GM12878 (cell line): Measurements from ENCODE around the gene GOLIM4. TPM values are rescaled to one million over a fixed set of nuclear protein-coding genes. Genes with fewer than 3 reads are reported as not detected.

Experiments used
- ATAC-seq: fragments of 200-7000 bp; cut with Tn5 transposase; 3 replicates; pipeline ENCODE4 v1.9.1; 2020; ENCODE audit warnings: mild to moderate bottlenecking, moderate library complexity
- BruUV-seq: library from RNA; stranded (reverse); fragments of 400-500 nt; replicated peaks from 2 replicates; lab custom pipeline; 2021; lab: Mats Ljungman, UMichigan
- CTCF ChIA-PET: fragments of 300-600 bp; sonication (Branson Sonifier 250); formaldehyde crosslinking; extraction: SDS; loops from one replicate; lab custom pipeline; 2021; ENCODE audit warnings: inconsistent platforms; lab: Yijun Ruan, JAX
- POLR2A ChIA-PET: fragments of 350-600 bp; formaldehyde crosslinking; extraction: SDS; loops from one replicate; lab custom pipeline; 2021; ENCODE audit warnings: inconsistent platforms; lab: Charles Lee
- RAD21 ChIA-PET: fragments of 300-600 bp; sonication (Branson Sonifier 250); formaldehyde crosslinking; loops from one replicate; lab custom pipeline; 2023; ENCODE audit warnings: antibody characterized with exemption; ENCODE audit not compliant: unreplicated experiment; lab: Charles Lee
- SMC1A ChIA-PET: fragments of 300-600 bp; sonication (Branson Sonifier 250); formaldehyde crosslinking; loops from one replicate; lab custom pipeline; 2023; ENCODE audit not compliant: unreplicated experiment, uncharacterized antibody; lab: Charles Lee
- DNase-seq: peaks from one replicate; pipeline ENCODE4 v3.0.0-alpha.2; 2011; ENCODE audit warnings: low read depth, low spot score
- FAIRE-seq: peaks from 3 replicates; lab custom pipeline; 2011; peaks lifted over from hg19 to GRCh38; lab: Jason Lieb, UNC
- H2AFZ ChIP-seq: 2 replicates; pipeline ENCODE4 v1.6.0; 2011; ENCODE audit warnings: low read depth, low read length, control low read depth; ENCODE audit not compliant: control insufficient read depth
- H3K27ac ChIP-seq: 2 replicates; pipeline ENCODE4 v1.5.1; 2011; ENCODE audit warnings: control low read depth; ENCODE audit not compliant: control insufficient read depth, insufficient read depth
- H3K27me3 ChIP-seq, 2 experiments: replicated peaks in 1 of 2; 2 replicates each; pipeline versions ENCODE4 v1.6.0 to v1.6.1; 2011; ENCODE audit warnings: low read length in 1 of 2; ENCODE audit not compliant: control insufficient read depth in 2 of 2, insufficient read depth in 2 of 2
- H3K36me3 ChIP-seq, 2 experiments: 2 replicates each; pipeline ENCODE4 v1.5.1; 2011; ENCODE audit warnings: low read length in 1 of 2; ENCODE audit not compliant: control insufficient read depth in 2 of 2, insufficient read depth in 2 of 2
- H3K4me1 ChIP-seq: 2 replicates; pipeline ENCODE4 v1.6.1; 2011; ENCODE audit warnings: mild to moderate bottlenecking, low read length, moderate library complexity, mixed read lengths; ENCODE audit not compliant: control insufficient read depth, insufficient read depth
- H3K4me2 ChIP-seq: 2 replicates; pipeline ENCODE4 v1.6.0; 2011; ENCODE audit warnings: control low read depth; ENCODE audit not compliant: control insufficient read depth, insufficient read depth
- H3K4me3 ChIP-seq: fragments of 200-600 bp; sonication (generic); 2 replicates; pipeline ENCODE4 v1.5.1; 2016
- H3K79me2 ChIP-seq: 2 replicates; pipeline ENCODE4 v1.6.0; 2011; ENCODE audit warnings: low read length; ENCODE audit not compliant: control insufficient read depth, insufficient read depth
- H3K9ac ChIP-seq: 2 replicates; pipeline ENCODE4 v1.8.0; 2011; ENCODE audit warnings: low read length, control low read depth, mixed read lengths; ENCODE audit not compliant: control insufficient read depth, insufficient read depth
- H3K9me3 ChIP-seq: replicated peaks from 3 replicates; pipeline ENCODE4 v1.5.1; 2011; ENCODE audit warnings: mild to moderate bottlenecking, low read length; ENCODE audit not compliant: control insufficient read depth, insufficient read depth
- H4K20me1 ChIP-seq: 2 replicates; pipeline ENCODE4 v1.6.0; 2011; ENCODE audit not compliant: control insufficient read depth, insufficient read depth
- DPF2 ChIP-seq: fragments of 450-650 bp; IDR thresholded peaks from 2 replicates; pipeline ENCODE4 v1.6.1; 2017; ENCODE audit warnings: mild to moderate bottlenecking
- EED ChIP-seq: sonication (generic); IDR thresholded peaks from 2 replicates; pipeline ENCODE4 v1.6.1; 2016; ENCODE audit warnings: antibody characterized with exemption, low read depth
- ETV6 ChIP-seq, 2 experiments: fragments of 450-650 bp in 1 of 2; IDR thresholded peaks in 1 of 2; conservative IDR thresholded peaks in 1 of 2; 2 replicates each; pipeline ENCODE4 v1.6.1; 2014; ENCODE audit warnings: antibody characterized with exemption in 1 of 2, borderline replicate concordance in 1 of 2, low read depth in 1 of 2, mild to moderate bottlenecking in 1 of 2, moderate library complexity in 1 of 2
- FOXM1 ChIP-seq: IDR thresholded peaks from 2 replicates; pipeline ENCODE4 v1.6.1; 2012; ENCODE audit warnings: low read depth, mild to moderate bottlenecking, inconsistent platforms, low read length, moderate library complexity
- HDAC6 ChIP-seq: fragments of 200-600 bp; sonication (generic); IDR thresholded peaks from one replicate; pipeline ENCODE4 v1.8.0; 2017; ENCODE audit warnings: antibody characterized with exemption; ENCODE audit not compliant: unreplicated experiment
- HDGF ChIP-seq: fragments of 450-650 bp; IDR thresholded peaks from 2 replicates; pipeline ENCODE4 v1.6.1; 2016; ENCODE audit warnings: antibody characterized with exemption
- IKZF2 ChIP-seq, 2 experiments: fragments of 450-650 bp; IDR thresholded peaks; 2 replicates each; pipeline ENCODE4 v1.6.1; 2017; ENCODE audit warnings: mild to moderate bottlenecking in 2 of 2, moderate library complexity in 2 of 2
- IRF4 ChIP-seq: IDR thresholded peaks from 2 replicates; pipeline ENCODE4 v1.6.1; 2011; ENCODE audit warnings: low read depth, low read length
- JUND ChIP-seq: IDR thresholded peaks from 2 replicates; pipeline ENCODE4 v1.6.1; 2012; ENCODE audit warnings: low read depth, mild to moderate bottlenecking, low read length, improper control_type of control experiment, moderate library complexity
- KLF5 ChIP-seq: fragments of 450-650 bp; IDR thresholded peaks from 2 replicates; pipeline ENCODE4 v1.6.1; 2014; ENCODE audit warnings: mild to moderate bottlenecking; ENCODE audit not compliant: partially characterized antibody
- PML ChIP-seq: IDR thresholded peaks from 2 replicates; pipeline ENCODE4 v1.6.1; 2012; ENCODE audit warnings: low read length, inconsistent platforms
- POLR2A ChIP-seq: IDR thresholded peaks from 2 replicates; pipeline ENCODE4 v1.6.1; 2011; ENCODE audit warnings: low read depth, mild to moderate bottlenecking, low read length
- POLR2AphosphoS5 ChIP-seq: IDR thresholded peaks from 2 replicates; pipeline ENCODE4 v1.6.1; 2011; ENCODE audit warnings: mild to moderate bottlenecking, low read length, inconsistent platforms
- RFX5 ChIP-seq: IDR thresholded peaks from 2 replicates; pipeline ENCODE4 v1.6.1; 2011; ENCODE audit warnings: low read depth, low read length, improper control_type of control experiment
- RUNX3 ChIP-seq: IDR thresholded peaks from 2 replicates; pipeline ENCODE4 v1.6.1; 2012; ENCODE audit warnings: low read length, inconsistent platforms
- SIN3A ChIP-seq: IDR thresholded peaks from 2 replicates; pipeline ENCODE4 v1.6.1; 2012; ENCODE audit warnings: low read depth, low read length, improper control_type of control experiment
- SIX5 ChIP-seq: IDR thresholded peaks from 2 replicates; pipeline ENCODE4 v1.6.1; 2011; ENCODE audit warnings: mild to moderate bottlenecking, low read depth, low read length, moderate library complexity; ENCODE audit not compliant: severe bottlenecking
- SMARCA5 ChIP-seq: fragments of 450-650 bp; IDR thresholded peaks from 2 replicates; pipeline ENCODE4 v1.6.1; 2017; ENCODE audit warnings: mild to moderate bottlenecking
- SREBF2 ChIP-seq: IDR thresholded peaks from 2 replicates; pipeline ENCODE4 v1.6.1; 2012; ENCODE audit warnings: mild to moderate bottlenecking, low read length
- WRNIP1 ChIP-seq: IDR thresholded peaks from 2 replicates; pipeline ENCODE4 v1.6.1; 2011; ENCODE audit warnings: low read depth, low read length, improper control_type of control experiment, borderline replicate concordance
- WGBS: methylation state at CpG from one replicate; pipeline ENCODE4 v1.1.6; 2016; ENCODE audit warnings: low lambda C conversion rate; ENCODE audit not compliant: insufficient replicate concordance, insufficient coverage; ENCODE audit errors: missing lambda C conversion rate; 5-methylcytosine and 5-hydroxymethylcytosine counted together
- in situ Hi-C: fragments of 300-500 bp; cut with MboI; formaldehyde crosslinking; loops from 9 replicates; pipeline ENCODE4 v1.14.3; 2018; ENCODE audit warnings: mixed read lengths
- intact Hi-C: fragments of 100-400 bp; cut with micrococcal nuclease; formaldehyde crosslinking; loops from one replicate; pipeline ENCODE4 v1.14.2; 2022; ENCODE audit not compliant: unreplicated experiment
- polyA plus RNA-seq, 11 experiments: library from polyadenylated mRNA; depleted of rRNA in 4 of 11; unstranded in 6 of 11; stranded (reverse) in 5 of 11; fragments of >200 nt; fragmentation: Nextera tagmentation in 4 of 11; fragmentation: Illumina TruSeq in 1 of 11; extraction: Ambion mirVana in 4 of 11; extraction: Trizol in 1 of 11; gene quantifications; 1 replicate in 1 of 11; 2 replicates in 10 of 11; pipeline versions ENCODE4 v1.2.1 to v1.2.3, GENCODE V29; 2011 to 2016; ENCODE audit warnings: inconsistent platforms in 2 of 11, missing spikeins in 2 of 11, low read depth in 1 of 11
- total RNA-seq, 4 experiments: library from RNA; depleted of rRNA in 3 of 4; stranded (reverse); fragments of >200 nt in 3 of 4; fragmentation: Illumina TruSeq in 1 of 4; extraction: Trizol in 1 of 4; gene quantifications; 2 replicates each; pipeline versions ENCODE4 v1.2.1 to v1.2.3, GENCODE V29; 2013 to 2021
- TF ChIP-seq, protein P1 (sequence below): fragments of 450-650 bp; IDR thresholded peaks from 2 replicates; pipeline ENCODE4 v1.6.1; 2017; ENCODE audit warnings: antibody characterized with exemption, mild to moderate bottlenecking, moderate library complexity
- TF ChIP-seq, protein P2 (sequence below): IDR thresholded peaks from 2 replicates; pipeline ENCODE4 v1.6.1; 2012; ENCODE audit warnings: mild to moderate bottlenecking, low read depth, low read length

The GOLIM4 gene
- total and polyA plus RNA-seq, 10 of the 15 experiments (the other 5 are each of a cell fraction or from before 2014, with no cell fraction given) = 11.1 to 32.4 (median 19.3) TPM

DNA sequence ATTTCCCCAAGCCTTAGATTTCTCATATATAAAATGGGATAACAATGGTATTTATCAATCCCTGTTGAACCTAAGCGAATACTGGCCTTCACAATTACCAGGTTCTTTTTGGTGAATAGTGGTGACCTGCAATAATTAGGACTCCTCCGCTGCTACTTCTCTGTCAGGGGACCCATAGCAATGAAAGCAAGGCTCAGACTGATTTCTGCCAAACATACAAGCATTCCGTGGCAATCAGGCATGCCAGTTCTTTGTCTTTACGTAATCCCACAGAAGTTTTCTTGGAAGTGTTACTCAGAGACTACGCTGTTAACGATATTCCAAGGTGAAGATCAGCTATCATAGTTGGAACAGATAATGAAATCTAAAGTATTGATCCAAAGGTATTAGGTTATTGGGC lies 105.7 kb downstream of the GOLIM4 start (continued):
- no peak for TF ChIP-seq HDGF
- TF ChIP-seq PML = no peak

DNA sequence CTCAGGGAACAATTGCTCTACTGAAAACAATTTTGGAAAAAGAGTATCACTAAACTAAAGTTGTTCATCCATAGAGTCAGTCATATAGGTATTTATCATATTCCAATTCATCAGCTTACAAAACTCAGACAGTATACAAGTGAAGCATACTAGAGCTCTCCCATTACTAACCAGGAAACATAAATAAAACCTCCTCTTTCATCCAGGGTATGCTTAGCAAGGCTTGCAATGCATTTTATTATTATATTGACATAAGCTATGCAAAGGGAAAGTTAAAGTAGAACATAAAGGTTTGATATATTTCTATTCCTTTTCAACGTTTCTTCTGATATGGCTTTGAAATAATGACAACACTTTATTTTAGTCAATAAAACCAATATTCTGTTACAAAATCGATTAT lies 106.7 kb downstream of the GOLIM4 start:
- Histone ChIP-seq H3K4me2 (no peak overlapping the region), H3K4me3 (no peak overlapping the region), H3K9me3 (no peaks in the 10 kb centered on the region), H3K27ac (no peak overlapping the region), H4K20me1 (no peaks in the 10 kb centered on the region), H3K79me2 (no peaks in the 10 kb centered on the region), H3K27me3 (no peaks in the 10 kb centered on the region), H2AFZ (no peak overlapping the region), H3K36me3 (no peaks in the 10 kb centered on the region), H3K9ac (no peak overlapping the region), H3K4me1 (no peaks in the 10 kb centered on the region)
- BruUV-seq = no TSS peak
- 0% methylated on average over 2 of the region's 2 CpGs for WGBS
- no peak for ATAC-seq
- RAD21 ChIA-PET = no interaction called here
- intact Hi-C loops (no loop called here), in situ Hi-C loops (no loop called here)
- POLR2A ChIA-PET = no interaction called here
- DNase-seq = no peak
- CTCF ChIA-PET = no interaction called here
- TF ChIP-seq JUND (no peak), SIX5 (no peak), SIN3A (no peak), KLF5 (no peak), IKZF2 (IDR thresholded peaks at IDR 0.05) (no peak), EED (no peak), POLR2AphosphoS5 (no peak), ETV6 (conservative IDR thresholded peaks at IDR 0.05 in 1 of 2, IDR thresholded peaks at IDR 0.05 in 1 of 2; ENCODE audit: borderline replicate concordance in 1 of 2, low read depth in 1 of 2) (no peak), RUNX3 (no peak), RFX5 (no peak), DPF2 (no peak), SMARCA5 (no peak), FOXM1 (no peak), SREBF2 (no peak), POLR2A (no peak), WRNIP1 (no peak), IRF4 (no peak), HDAC6 (no peak)
- TF ChIP-seq, protein P1, sequence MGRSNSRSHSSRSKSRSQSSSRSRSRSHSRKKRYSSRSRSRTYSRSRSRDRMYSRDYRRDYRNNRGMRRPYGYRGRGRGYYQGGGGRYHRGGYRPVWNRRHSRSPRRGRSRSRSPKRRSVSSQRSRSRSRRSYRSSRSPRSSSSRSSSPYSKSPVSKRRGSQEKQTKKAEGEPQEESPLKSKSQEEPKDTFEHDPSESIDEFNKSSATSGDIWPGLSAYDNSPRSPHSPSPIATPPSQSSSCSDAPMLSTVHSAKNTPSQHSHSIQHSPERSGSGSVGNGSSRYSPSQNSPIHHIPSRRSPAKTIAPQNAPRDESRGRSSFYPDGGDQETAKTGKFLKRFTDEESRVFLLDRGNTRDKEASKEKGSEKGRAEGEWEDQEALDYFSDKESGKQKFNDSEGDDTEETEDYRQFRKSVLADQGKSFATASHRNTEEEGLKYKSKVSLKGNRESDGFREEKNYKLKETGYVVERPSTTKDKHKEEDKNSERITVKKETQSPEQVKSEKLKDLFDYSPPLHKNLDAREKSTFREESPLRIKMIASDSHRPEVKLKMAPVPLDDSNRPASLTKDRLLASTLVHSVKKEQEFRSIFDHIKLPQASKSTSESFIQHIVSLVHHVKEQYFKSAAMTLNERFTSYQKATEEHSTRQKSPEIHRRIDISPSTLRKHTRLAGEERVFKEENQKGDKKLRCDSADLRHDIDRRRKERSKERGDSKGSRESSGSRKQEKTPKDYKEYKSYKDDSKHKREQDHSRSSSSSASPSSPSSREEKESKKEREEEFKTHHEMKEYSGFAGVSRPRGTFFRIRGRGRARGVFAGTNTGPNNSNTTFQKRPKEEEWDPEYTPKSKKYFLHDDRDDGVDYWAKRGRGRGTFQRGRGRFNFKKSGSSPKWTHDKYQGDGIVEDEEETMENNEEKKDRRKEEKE = no peak
- TF ChIP-seq, protein P2, sequence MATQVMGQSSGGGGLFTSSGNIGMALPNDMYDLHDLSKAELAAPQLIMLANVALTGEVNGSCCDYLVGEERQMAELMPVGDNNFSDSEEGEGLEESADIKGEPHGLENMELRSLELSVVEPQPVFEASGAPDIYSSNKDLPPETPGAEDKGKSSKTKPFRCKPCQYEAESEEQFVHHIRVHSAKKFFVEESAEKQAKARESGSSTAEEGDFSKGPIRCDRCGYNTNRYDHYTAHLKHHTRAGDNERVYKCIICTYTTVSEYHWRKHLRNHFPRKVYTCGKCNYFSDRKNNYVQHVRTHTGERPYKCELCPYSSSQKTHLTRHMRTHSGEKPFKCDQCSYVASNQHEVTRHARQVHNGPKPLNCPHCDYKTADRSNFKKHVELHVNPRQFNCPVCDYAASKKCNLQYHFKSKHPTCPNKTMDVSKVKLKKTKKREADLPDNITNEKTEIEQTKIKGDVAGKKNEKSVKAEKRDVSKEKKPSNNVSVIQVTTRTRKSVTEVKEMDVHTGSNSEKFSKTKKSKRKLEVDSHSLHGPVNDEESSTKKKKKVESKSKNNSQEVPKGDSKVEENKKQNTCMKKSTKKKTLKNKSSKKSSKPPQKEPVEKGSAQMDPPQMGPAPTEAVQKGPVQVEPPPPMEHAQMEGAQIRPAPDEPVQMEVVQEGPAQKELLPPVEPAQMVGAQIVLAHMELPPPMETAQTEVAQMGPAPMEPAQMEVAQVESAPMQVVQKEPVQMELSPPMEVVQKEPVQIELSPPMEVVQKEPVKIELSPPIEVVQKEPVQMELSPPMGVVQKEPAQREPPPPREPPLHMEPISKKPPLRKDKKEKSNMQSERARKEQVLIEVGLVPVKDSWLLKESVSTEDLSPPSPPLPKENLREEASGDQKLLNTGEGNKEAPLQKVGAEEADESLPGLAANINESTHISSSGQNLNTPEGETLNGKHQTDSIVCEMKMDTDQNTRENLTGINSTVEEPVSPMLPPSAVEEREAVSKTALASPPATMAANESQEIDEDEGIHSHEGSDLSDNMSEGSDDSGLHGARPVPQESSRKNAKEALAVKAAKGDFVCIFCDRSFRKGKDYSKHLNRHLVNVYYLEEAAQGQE = no peak
- SMC1A ChIA-PET = no interaction called here
- FAIRE-seq = no peak
